ENCODE data around the gene ANKMY1. TPM values are rescaled to one million over a fixed set of nuclear protein-coding genes. Genes with fewer than 3 reads are reported as not detected.

The ANKMY1 gene
- total and polyA plus RNA-seq, 2 of the 8 experiments (the other 6 are each of a cell fraction or from before 2014, with no cell fraction given) = 4.5 to 4.8 TPM

DNA sequence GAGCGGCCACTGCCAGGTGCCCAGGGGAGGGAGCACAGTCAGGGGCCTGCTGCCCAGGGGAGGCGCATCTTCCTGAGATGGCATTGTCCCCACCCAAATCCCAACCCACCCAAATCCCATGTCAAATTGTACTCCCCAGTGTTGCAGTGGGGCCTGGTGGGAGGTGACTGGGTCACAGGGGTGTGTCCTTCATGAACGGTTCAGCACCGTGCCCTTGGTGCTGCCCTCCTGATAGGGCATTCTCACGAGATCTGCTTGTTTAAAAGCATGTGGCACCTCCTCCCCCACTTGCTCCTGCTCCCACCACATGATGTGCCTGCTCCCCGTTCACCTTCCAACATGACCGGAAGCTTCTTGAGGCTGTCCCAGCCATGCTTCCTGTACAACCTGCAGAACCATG lies 27.6 kb downstream of the ANKMY1 start (continued):
- TF ChIP-seq GABPA (IDR thresholded peaks at IDR 0.05; ENCODE audit: borderline replicate concordance, insufficient read depth, low read length) (no peak), TAF1 (IDR thresholded peaks at IDR 0.05; ENCODE audit: low read depth, low read length) (no peak), POLR2AphosphoS5 (IDR thresholded peaks at IDR 0.05; ENCODE audit: low read depth, low read length) (no peak)
